Keratinocyte (primary cell): ENCODE measurements around the gene MCCD1. TPM values are rescaled to one million over a fixed set of nuclear protein-coding genes. Genes with fewer than 3 reads are reported as not detected.

Experiments
- DNase-seq: peaks from one replicate; pipeline ENCODE4 v3.0.0-alpha.2; 2011; ENCODE audit warnings: low read depth, missing footprints, low spot score
- FAIRE-seq: peaks from 2 replicates; lab custom pipeline; 2011; peaks lifted over from hg19 to GRCh38; lab: Jason Lieb, UNC
- H2AFZ ChIP-seq: 2 replicates; pipeline ENCODE4 v1.6.0; 2012; ENCODE audit warnings: low read length, control low read depth, inconsistent platforms; ENCODE audit not compliant: control insufficient read depth
- H3K27ac ChIP-seq: 2 replicates; pipeline ENCODE4 v1.5.1; 2011; ENCODE audit warnings: low read length; ENCODE audit not compliant: control insufficient read depth, insufficient read depth
- H3K27me3 ChIP-seq: 3 replicates; pipeline ENCODE4 v1.6.0; 2011; ENCODE audit warnings: low read length; ENCODE audit not compliant: control insufficient read depth, insufficient read depth; ENCODE audit errors: extremely low read depth
- H3K36me3 ChIP-seq, 2 experiments: 2 replicates in 1 of 2; 3 replicates in 1 of 2; pipeline ENCODE4 v1.5.1; 2011; ENCODE audit warnings: low read length in 2 of 2, mild to moderate bottlenecking in 1 of 2; ENCODE audit not compliant: control insufficient read depth in 2 of 2, insufficient read depth in 2 of 2; ENCODE audit errors: extremely low read depth in 1 of 2
- H3K4me1 ChIP-seq: 3 replicates; pipeline ENCODE4 v1.5.1; 2011; ENCODE audit warnings: low read length; ENCODE audit not compliant: control insufficient read depth, insufficient read depth; ENCODE audit errors: extremely low read depth
- H3K4me2 ChIP-seq: 3 replicates; pipeline ENCODE4 v1.6.0; 2011; ENCODE audit warnings: low read depth, low read length; ENCODE audit not compliant: control insufficient read depth, insufficient read depth; ENCODE audit errors: extremely low read depth
- H3K4me3 ChIP-seq, 3 experiments: fragments of 200-600 bp in 1 of 3; sonication (generic) in 1 of 3; 2 replicates in 2 of 3; 3 replicates in 1 of 3; pipeline ENCODE4 v1.5.1; 2011 to 2016; ENCODE audit warnings: low read length in 3 of 3, mild to moderate bottlenecking in 3 of 3, control low read depth in 2 of 3, inconsistent platforms in 1 of 3, low read depth in 1 of 3, mixed read lengths in 1 of 3, mixed run types in 1 of 3, moderate library complexity in 1 of 3; ENCODE audit not compliant: control insufficient read depth in 2 of 3, insufficient read depth in 2 of 3; ENCODE audit errors: extremely low read depth in 1 of 3
- H3K79me2 ChIP-seq: 2 replicates; pipeline ENCODE4 v1.6.0; 2012; ENCODE audit warnings: low read length; ENCODE audit not compliant: control insufficient read depth, insufficient read depth
- H3K9ac ChIP-seq: 3 replicates; pipeline ENCODE4 v1.6.0; 2011; ENCODE audit warnings: low read length; ENCODE audit not compliant: control insufficient read depth, insufficient read depth; ENCODE audit errors: extremely low read depth
- H3K9me1 ChIP-seq: 3 replicates; pipeline ENCODE4 v1.6.0; 2011; ENCODE audit warnings: low read length; ENCODE audit not compliant: control insufficient read depth, insufficient read depth; ENCODE audit errors: extremely low read depth
- H3K9me3 ChIP-seq: 2 replicates; pipeline ENCODE4 v1.5.1; 2012; ENCODE audit warnings: low read depth, low read length; ENCODE audit not compliant: control insufficient read depth
- H4K20me1 ChIP-seq: 3 replicates; pipeline ENCODE4 v1.6.0; 2011; ENCODE audit warnings: low read length; ENCODE audit not compliant: control insufficient read depth, insufficient read depth; ENCODE audit errors: extremely low read depth
- EZH2 ChIP-seq: IDR thresholded peaks from one replicate; pipeline ENCODE4 v1.6.1; 2012; ENCODE audit warnings: inconsistent platforms, mild to moderate bottlenecking, low read length, moderate library complexity
- dilution Hi-C: fragments of 300-500 bp; cut with MboI; formaldehyde crosslinking; loops from one replicate; pipeline ENCODE4 v1.7.0; 2020; ENCODE audit warnings: low sequenced_read_pairs; ENCODE audit not compliant: extremely low pct_ligation_motif_present
- polyA plus RNA-seq, 5 experiments: library from polyadenylated mRNA; depleted of rRNA in 3 of 5; stranded (reverse) in 3 of 5; stranded (forward) in 1 of 5; unstranded in 1 of 5; fragments of >200 nt; gene quantifications; 1 replicate in 1 of 5; 2 replicates in 3 of 5; 3 replicates in 1 of 5; pipeline versions ENCODE4 v1.2.1 to v1.2.3, GENCODE V29; 2011 to 2012; ENCODE audit warnings: missing spikeins in 2 of 5, low read depth in 1 of 5, low replicate concordance in 1 of 5
- TF ChIP-seq, protein P1 (sequence below), 3 experiments: IDR thresholded peaks in 1 of 3; conservative IDR thresholded peaks in 1 of 3; optimal IDR thresholded peaks in 1 of 3; 2 replicates in 2 of 3; 3 replicates in 1 of 3; pipeline versions ENCODE3 to v1.5.1; 2011; ENCODE audit warnings: low read length in 3 of 3, mild to moderate bottlenecking in 3 of 3, moderate library complexity in 2 of 3, control low read depth in 1 of 3, inconsistent platforms in 1 of 3; ENCODE audit not compliant: insufficient read depth in 2 of 3; ENCODE audit errors: extremely low read depth in 1 of 3

MCCD1 gene
- polyA plus RNA-seq, 1 donor (not counting 4 experiments of a cell fraction or from before 2014, with no cell fraction given), result not detected

DNA sequence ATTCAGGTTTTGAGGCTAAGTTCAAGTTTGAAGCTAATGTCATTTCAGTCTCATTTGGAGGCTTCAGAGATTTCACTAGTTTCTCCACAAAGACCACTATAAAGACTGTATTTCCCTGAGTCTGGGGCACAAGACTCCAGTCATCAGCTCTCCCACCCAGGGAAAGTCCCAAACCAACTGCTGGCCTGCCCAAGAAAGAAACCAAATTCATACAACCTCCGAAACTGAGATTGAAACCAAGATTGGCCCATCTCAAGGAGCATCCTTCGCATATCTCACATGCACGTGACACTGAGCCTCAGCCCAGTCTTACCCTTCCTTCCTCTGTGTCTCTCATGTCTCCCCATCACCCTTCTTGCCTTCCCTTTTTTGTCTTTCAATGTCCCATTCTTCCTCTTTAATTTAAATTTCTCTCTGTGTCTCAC lies 39.8 kb downstream of the MCCD1 start:
- no peak overlapping the region for H3K9ac ChIP-seq
- TF ChIP-seq, protein P1, sequence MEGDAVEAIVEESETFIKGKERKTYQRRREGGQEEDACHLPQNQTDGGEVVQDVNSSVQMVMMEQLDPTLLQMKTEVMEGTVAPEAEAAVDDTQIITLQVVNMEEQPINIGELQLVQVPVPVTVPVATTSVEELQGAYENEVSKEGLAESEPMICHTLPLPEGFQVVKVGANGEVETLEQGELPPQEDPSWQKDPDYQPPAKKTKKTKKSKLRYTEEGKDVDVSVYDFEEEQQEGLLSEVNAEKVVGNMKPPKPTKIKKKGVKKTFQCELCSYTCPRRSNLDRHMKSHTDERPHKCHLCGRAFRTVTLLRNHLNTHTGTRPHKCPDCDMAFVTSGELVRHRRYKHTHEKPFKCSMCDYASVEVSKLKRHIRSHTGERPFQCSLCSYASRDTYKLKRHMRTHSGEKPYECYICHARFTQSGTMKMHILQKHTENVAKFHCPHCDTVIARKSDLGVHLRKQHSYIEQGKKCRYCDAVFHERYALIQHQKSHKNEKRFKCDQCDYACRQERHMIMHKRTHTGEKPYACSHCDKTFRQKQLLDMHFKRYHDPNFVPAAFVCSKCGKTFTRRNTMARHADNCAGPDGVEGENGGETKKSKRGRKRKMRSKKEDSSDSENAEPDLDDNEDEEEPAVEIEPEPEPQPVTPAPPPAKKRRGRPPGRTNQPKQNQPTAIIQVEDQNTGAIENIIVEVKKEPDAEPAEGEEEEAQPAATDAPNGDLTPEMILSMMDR (optimal IDR thresholded peaks at IDR 0.05 in 1 of 3, IDR thresholded peaks at IDR 0.05 in 1 of 3, conservative IDR thresholded peaks at IDR 0.05 in 1 of 3; ENCODE audit: extremely low read depth in 1 of 3, insufficient read depth in 2 of 3, low read length in 3 of 3), result no peak
- TF ChIP-seq EZH2, result no peak
- no peaks in the 10 kb centered on the region for H3K4me1 ChIP-seq
- no peaks in the 10 kb centered on the region for H3K27me3 ChIP-seq
- no peak overlapping the region for H3K4me3 ChIP-seq
- FAIRE-seq, result no peak
- H3K79me2 ChIP-seq, result no peaks in the 10 kb centered on the region
- no peaks in the 10 kb centered on the region for H4K20me1 ChIP-seq
- no peak overlapping the region for H3K27ac ChIP-seq
- H3K36me3 ChIP-seq, result no peaks in the 10 kb centered on the region
- no peaks in the 10 kb centered on the region for H3K9me1 ChIP-seq
- no peak overlapping the region for H3K4me2 ChIP-seq
- dilution Hi-C loops, result no loop called here
- no peak overlapping the region for H2AFZ ChIP-seq
- DNase-seq, result no peak
- H3K9me3 ChIP-seq, result no peaks in the 10 kb centered on the region

DNA sequence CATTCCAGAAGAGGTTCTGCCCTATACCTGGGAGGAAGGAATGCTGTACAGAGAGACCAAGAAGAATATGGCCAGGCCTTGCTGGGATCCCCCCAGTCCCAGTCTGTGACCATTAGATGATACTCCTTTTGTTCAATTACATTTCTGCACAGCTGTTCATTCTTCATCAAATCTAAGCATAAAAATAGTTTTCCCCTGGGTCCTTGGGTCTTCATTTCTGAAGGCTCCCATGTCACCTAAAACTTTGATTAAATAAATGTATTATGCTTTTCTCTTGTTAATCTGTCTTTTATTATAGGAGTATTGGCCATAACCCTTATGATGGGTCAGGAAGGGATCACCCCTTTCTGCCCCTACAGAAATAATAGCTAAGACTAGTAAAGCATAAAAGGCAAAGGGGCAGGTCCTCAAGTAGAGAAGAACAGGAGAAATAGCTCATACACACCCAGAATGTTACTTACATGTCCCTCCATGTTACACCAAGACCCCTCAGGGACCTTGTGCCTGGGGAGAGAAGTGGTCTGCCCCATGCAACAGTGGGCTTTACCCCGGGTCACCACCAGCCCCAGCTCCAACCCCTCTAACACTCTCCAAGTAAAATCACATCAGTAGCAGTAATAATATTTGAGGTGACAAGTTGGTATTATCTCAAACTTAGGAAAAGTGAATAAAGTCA lies 41.2 kb downstream of the MCCD1 start:
- Histone ChIP-seq H3K79me2 (no peaks in the 10 kb centered on the region), H3K9ac (no peak overlapping the region), H3K27me3 (no peaks in the 10 kb centered on the region), H3K9me1 (no peaks in the 10 kb centered on the region), H3K4me1 (peaks cover under 1% of the 10 kb centered on the region), H3K4me2 (no peak overlapping the region), H3K36me3 (no peaks in the 10 kb centered on the region), H4K20me1 (no peaks in the 10 kb centered on the region), H3K27ac (no peak overlapping the region), H2AFZ (no peak overlapping the region), H3K4me3 (no peak overlapping the region), H3K9me3 (no peaks in the 10 kb centered on the region)
- TF ChIP-seq, protein P1 (optimal IDR thresholded peaks at IDR 0.05 in 1 of 3, IDR thresholded peaks at IDR 0.05 in 1 of 3, conservative IDR thresholded peaks at IDR 0.05 in 1 of 3; ENCODE audit: extremely low read depth in 1 of 3, insufficient read depth in 2 of 3, low read length in 3 of 3), result no peak
- no peak for TF ChIP-seq EZH2
- FAIRE-seq (no peak), DNase-seq (no peak)
- dilution Hi-C loops, result no loop called here
